Posterior cingulate gyrus (tissue), 11 donors: ENCODE measurements around the gene LAMA3.
"Not testable (repeated sequence)": the region's sequence is repeated elsewhere in the genome, so short reads cannot be mapped to it uniquely, and the experiment has no call there.

Source experiments
- DNase-seq, 10 donors: peaks; one replicate each; pipeline versions ENCODE4 v3.0.0 to v3.0.0-alpha.2; 2020 to 2021; ENCODE audit warnings: mixed read lengths in 3 of 10
- intact Hi-C: fragments of 100-400 bp; cut with DNase I; formaldehyde crosslinking; loops from one replicate; pipeline ENCODE4 v1.15.1; 2023

LAMA3 gene

DNA sequence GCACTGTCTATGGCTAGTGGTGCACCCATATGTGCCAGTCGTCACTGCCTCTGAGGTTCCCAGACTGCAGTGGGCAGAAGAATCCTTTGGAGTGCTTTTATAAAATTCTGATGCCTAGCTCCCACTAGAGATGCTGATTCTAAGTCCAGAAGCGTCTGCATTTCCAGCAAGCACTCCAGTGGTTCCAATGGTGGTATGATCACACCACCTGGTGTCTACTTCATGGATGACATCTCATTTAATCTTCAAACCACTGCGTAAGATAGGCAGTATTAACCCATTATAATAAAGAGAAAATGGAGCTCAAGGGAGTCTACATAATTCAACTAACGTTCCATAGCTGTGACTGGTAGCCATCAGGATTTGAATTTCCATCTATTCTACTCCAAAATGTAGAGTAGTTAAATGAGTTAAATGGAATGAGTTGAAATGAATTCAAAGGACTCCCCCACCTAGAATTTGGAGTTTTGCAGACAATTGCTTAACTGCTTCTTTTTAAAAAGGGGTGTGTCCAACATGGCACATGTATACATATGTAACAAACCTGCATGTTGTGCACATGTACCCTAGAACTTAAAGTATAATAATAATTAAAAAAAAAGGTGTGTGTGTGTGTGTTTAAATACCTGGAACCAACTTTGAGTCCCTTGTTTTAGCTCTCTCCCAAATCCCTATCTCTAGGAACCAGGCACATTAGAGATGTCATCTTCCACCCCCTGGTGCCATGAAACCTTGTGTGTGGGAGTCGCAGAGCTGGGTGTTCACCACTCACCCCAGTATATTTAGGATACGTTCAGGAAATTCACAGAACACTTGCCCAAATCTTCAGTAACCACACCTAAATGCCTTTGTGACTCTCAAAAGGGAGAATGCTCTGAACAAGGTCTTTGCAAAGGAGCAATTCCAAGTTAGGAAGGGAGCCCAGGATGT, 14.1 kb downstream of the LAMA3 start:
- DNase-seq: no peak
- intact Hi-C loops: no loop called here

GRCh38 chr18:23703987-23704384, 14.7 kb downstream of the LAMA3 start:
- DNase-seq: no peak
- intact Hi-C loops: no loop called here

- no peak for DNase-seq
- intact Hi-C loops: no loop called here
Observed at GRCh38 chr18:23704806-23705205, 15.6 kb downstream of the LAMA3 start.

- intact Hi-C loops: no loop called here
Observed at GRCh38 chr18:23706971-23707640, 17.9 kb downstream of the LAMA3 start.

GRCh38 chr18:23710068-23710527, 20.8 kb downstream of the LAMA3 start:
- intact Hi-C loops: no loop called here

More at GRCh38 chr18:23706971-23707640, 17.9 kb downstream of the LAMA3 start:
- DNase-seq: no peak

DNA sequence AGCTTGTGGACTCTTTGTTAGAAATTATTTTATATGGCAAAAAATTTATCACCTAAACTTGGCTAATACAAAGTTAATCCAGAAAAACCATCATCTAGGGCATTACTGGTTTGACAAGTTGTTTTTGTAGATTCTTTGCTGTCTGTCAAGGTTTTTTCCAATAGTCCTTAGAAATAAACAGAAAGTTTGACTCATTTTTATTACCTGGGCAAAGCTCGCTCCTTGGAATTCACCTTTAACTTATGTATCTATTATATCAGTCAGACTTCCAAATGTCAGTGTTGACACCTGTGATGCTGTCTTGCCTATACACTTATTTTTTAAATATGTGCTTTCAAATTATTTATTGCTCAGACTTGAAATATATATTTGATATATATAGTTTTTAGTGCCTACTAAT, 21.7 kb downstream of the LAMA3 start:
- DNase-seq: no peak
- intact Hi-C loops: no loop called here

More at GRCh38 chr18:23710068-23710527, 20.8 kb downstream of the LAMA3 start:
- no peak for DNase-seq

DNA sequence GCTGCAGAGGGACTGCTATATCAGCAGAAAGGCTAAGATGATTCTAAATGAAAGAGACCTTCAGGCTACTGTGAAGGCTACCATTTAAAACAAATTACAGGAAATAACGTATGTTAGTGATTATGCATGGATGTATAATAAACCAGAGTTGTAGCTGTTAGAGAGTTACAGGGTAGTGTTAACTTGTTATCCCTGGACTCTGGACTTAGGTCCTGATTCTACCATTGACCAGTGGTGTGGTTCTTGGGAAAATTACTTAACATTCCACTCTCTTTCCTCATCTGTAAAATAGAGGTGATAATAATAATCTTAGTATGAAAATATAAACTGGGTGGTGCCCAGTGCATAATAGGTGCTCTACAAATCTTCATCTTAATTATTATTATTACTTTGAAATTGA, 22.2 kb downstream of the LAMA3 start:
- DNase-seq: no peak
- intact Hi-C loops: no loop called here

GRCh38 chr18:23712445-23712844, 23.2 kb downstream of the LAMA3 start:
- no peak for DNase-seq
- intact Hi-C loops: no loop called here

DNA sequence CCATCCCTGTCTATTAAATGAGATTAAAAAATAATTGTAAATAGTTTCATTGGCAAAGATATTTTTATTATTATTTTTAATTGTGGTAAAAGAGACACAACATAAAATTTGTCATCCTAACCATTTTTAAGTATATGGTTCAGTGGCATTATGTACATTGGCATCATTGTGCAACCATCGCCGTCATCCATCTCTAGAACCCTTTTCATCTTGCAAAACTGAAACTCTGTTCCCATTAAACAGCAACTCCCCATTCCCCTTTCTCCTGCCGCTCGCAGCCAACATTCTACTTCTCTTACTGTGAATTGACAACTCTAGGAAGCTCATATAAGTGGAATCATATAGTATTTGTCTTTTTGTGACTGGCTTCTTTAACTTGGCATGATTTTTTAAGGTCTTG, 25.3 kb downstream of the LAMA3 start:
- intact Hi-C loops: no loop called here
- no peak for DNase-seq

GRCh38 chr18:23716079-23716478, 26.8 kb downstream of the LAMA3 start:
- intact Hi-C loops, DNase-seq: not testable (repeated sequence)

- intact Hi-C loops: no loop called here
- DNase-seq: peak in 8 of 10 donors; percentile 30 to 95 (median 74)
Observed at GRCh38 chr18:23716516-23716915, 27.3 kb downstream of the LAMA3 start.

DNA sequence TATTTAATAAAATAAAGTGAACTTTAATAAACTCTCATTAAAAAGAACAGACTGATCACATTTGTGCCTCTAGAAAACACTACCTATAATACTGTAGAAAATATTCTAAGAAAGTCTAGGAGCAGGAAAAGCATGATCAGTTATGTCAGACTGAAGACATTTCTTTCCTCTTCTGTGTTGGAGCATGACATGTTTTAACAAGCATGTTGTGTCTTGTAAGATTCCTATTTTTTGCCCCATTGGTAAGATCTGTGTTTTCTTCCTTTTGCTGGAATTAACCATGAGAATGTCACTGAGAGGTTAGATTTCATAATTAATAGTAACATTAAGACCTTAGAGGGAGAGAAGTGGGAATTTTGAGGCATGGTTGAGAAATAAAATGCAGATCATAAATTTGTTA, 27.7 kb downstream of the LAMA3 start:
- no peak for DNase-seq
- intact Hi-C loops: no loop called here

GRCh38 chr18:23718243-23718720, 29.0 kb downstream of the LAMA3 start:
- DNase-seq: no peak
- intact Hi-C loops: no loop called here

DNA sequence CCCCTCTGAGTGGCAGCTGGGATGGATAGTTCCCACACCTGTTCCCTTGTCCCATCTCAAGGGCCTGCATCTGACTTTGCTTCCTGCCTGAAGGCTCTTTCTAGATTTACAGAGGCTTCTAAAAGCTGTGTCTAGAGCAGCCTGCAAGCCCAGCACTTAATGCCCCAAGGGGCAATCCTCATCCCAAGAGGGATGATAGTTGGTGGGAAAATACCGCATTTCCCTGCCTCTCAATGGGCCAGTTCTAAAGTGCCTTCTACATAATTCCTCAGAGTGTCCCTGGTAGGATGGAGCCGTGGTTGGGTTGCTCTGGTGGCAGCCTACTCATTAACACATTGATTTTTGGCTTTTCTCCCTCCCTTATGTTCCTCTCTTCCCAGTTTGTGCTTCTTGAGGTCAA, 29.5 kb downstream of the LAMA3 start:
- DNase-seq: no peak
- intact Hi-C loops: no loop called here

- DNase-seq: no peak
Observed at GRCh38 chr18:23719634-23720201, 30.5 kb downstream of the LAMA3 start.

GRCh38 chr18:23721696-23722480, 32.6 kb downstream of the LAMA3 start:
- intact Hi-C loops: no loop called here
- DNase-seq: no peak

More at GRCh38 chr18:23719634-23720201, 30.5 kb downstream of the LAMA3 start:
- intact Hi-C loops: no loop called here

DNA sequence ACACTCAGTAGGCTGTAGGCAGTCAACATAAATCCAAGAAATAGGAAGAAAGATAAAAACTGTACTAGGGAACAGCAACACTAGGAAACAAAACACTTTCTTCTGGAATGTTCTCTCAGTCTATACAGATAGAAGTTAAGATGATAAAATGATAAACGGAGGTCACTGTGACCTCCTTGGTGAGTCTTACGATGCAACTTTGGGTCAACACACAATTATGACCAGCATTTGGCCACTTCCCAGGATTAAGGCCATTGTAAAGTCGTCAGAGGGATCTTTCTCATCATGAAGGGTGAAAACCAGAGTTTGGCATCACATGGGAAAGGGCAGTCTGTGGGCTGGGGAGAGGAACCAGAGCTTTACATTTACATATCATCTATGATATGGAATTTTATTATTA, 33.4 kb downstream of the LAMA3 start:
- intact Hi-C loops: no loop called here
- DNase-seq: no peak

- intact Hi-C loops: no loop called here
- no peak for DNase-seq
Observed at GRCh38 chr18:23723121-23723520, 33.9 kb downstream of the LAMA3 start.

- intact Hi-C loops: no loop called here
- no peak for DNase-seq
Observed at GRCh38 chr18:23724681-23725080, 35.4 kb downstream of the LAMA3 start.

- DNase-seq: no peak
Observed at GRCh38 chr18:23725351-23725750, 36.1 kb downstream of the LAMA3 start.

More at GRCh38 chr18:23725351-23725750, 36.1 kb downstream of the LAMA3 start:
- intact Hi-C loops: no loop called here
